ENCODE results near the gene EARS2.

The EARS2 gene

GRCh38 chr16:23538919-23539278 lies 18.3 kb downstream of the EARS2 start:
- Histone ChIP-seq H3K9ac (ENCODE audit: low read length) (no peak overlapping the region), H3K9me3 (ENCODE audit: insufficient read depth, low read length) (no peaks in the 10 kb centered on the region), H3K4me3 (ENCODE audit: insufficient read depth, low read length, poor library complexity, severe bottlenecking) (no peak overlapping the region), H3F3A (ENCODE audit: insufficient read depth) (no peaks in the 10 kb centered on the region), H3K9me2 (replicated peaks; ENCODE audit: insufficient read depth, low read length) (no peaks in the 10 kb centered on the region), H2AFZ (ENCODE audit: low read depth, low read length, severe bottlenecking) (no peak overlapping the region), H3K27me3 (ENCODE audit: low read length) (no peaks in the 10 kb centered on the region), H4K20me1 (ENCODE audit: low read depth, low read length) (no peaks in the 10 kb centered on the region), H3K36me3 (ENCODE audit: low read length) (peaks cover 5% of the 10 kb centered on the region; the same call in 1 of the 2 replicates), H3K79me2 (ENCODE audit: insufficient read depth, low read length) (no peaks in the 10 kb centered on the region), H3K27ac (ENCODE audit: low read depth, low read length) (no peak overlapping the region), H3K4me2 (ENCODE audit: low read depth, low read length, poor library complexity, severe bottlenecking) (no peak overlapping the region)
- TF ChIP-seq EZH2phosphoT487 (conservative IDR thresholded peaks at IDR 0.05; ENCODE audit: low read length) = no peak

- TF ChIP-seq EZH2phosphoT487 (conservative IDR thresholded peaks at IDR 0.05; ENCODE audit: low read length) (no peak), CTCF (IDR thresholded peaks at IDR 0.05; ENCODE audit: insufficient read depth, low read length, poor library complexity, severe bottlenecking) (no peak)
- Histone ChIP-seq H3K9me2 (replicated peaks; ENCODE audit: insufficient read depth, low read length) (no peaks in the 10 kb centered on the region), H3K9ac (ENCODE audit: low read length) (no peak overlapping the region), H3K27me3 (ENCODE audit: low read length) (no peaks in the 10 kb centered on the region), H3K27ac (ENCODE audit: low read depth, low read length) (no peak overlapping the region), H3K4me3 (ENCODE audit: insufficient read depth, low read length, poor library complexity, severe bottlenecking) (no peak overlapping the region), H3K4me2 (ENCODE audit: low read depth, low read length, poor library complexity, severe bottlenecking) (no peak overlapping the region), H3K79me2 (ENCODE audit: insufficient read depth, low read length) (no peaks in the 10 kb centered on the region), H2AFZ (ENCODE audit: low read depth, low read length, severe bottlenecking) (no peak overlapping the region), H3K9me3 (ENCODE audit: insufficient read depth, low read length) (no peaks in the 10 kb centered on the region), H4K20me1 (ENCODE audit: low read depth, low read length) (no peaks in the 10 kb centered on the region), H3F3A (ENCODE audit: insufficient read depth) (no peaks in the 10 kb centered on the region), H3K36me3 (ENCODE audit: low read length) (peaks cover 3% of the 10 kb centered on the region; the same call in 1 of the 2 replicates)
Observed at GRCh38 chr16:23537390-23537789, 19.8 kb downstream of the EARS2 start.

GRCh38 chr16:23535901-23536300 lies 21.2 kb downstream of the EARS2 start:
- Histone ChIP-seq H3K9ac (ENCODE audit: low read length) (no peak overlapping the region), H3K27me3 (ENCODE audit: low read length) (no peaks in the 10 kb centered on the region), H3K9me3 (ENCODE audit: insufficient read depth, low read length) (no peaks in the 10 kb centered on the region), H3F3A (ENCODE audit: insufficient read depth) (no peaks in the 10 kb centered on the region), H3K4me3 (ENCODE audit: insufficient read depth, low read length, poor library complexity, severe bottlenecking) (no peak overlapping the region), H3K4me2 (ENCODE audit: low read depth, low read length, poor library complexity, severe bottlenecking) (no peak overlapping the region), H3K79me2 (ENCODE audit: insufficient read depth, low read length) (no peaks in the 10 kb centered on the region), H3K27ac (ENCODE audit: low read depth, low read length) (no peak overlapping the region), H3K36me3 (ENCODE audit: low read length) (peaks cover 3% of the 10 kb centered on the region; the same call in 1 of the 2 replicates), H2AFZ (ENCODE audit: low read depth, low read length, severe bottlenecking) (no peak overlapping the region), H4K20me1 (ENCODE audit: low read depth, low read length) (no peaks in the 10 kb centered on the region), H3K9me2 (replicated peaks; ENCODE audit: insufficient read depth, low read length) (no peaks in the 10 kb centered on the region)
- TF ChIP-seq EZH2phosphoT487 (conservative IDR thresholded peaks at IDR 0.05; ENCODE audit: low read length) (no peak), CTCF (IDR thresholded peaks at IDR 0.05; ENCODE audit: insufficient read depth, low read length, poor library complexity, severe bottlenecking) (no peak)

GRCh38 chr16:23534868-23535860 lies 22.0 kb downstream of the EARS2 start:
- no peak overlapping the region for H2AFZ ChIP-seq (ENCODE audit: low read depth, low read length, severe bottlenecking)
- no peaks in the 10 kb centered on the region for H4K20me1 ChIP-seq (ENCODE audit: low read depth, low read length)
- TF ChIP-seq EZH2phosphoT487 (conservative IDR thresholded peaks at IDR 0.05; ENCODE audit: low read length) (no peak), CTCF (IDR thresholded peaks at IDR 0.05; ENCODE audit: insufficient read depth, low read length, poor library complexity, severe bottlenecking) (no peak)
- H3K4me3 ChIP-seq (ENCODE audit: insufficient read depth, low read length, poor library complexity, severe bottlenecking) = no peak overlapping the region
- H3K9me2 ChIP-seq (replicated peaks; ENCODE audit: insufficient read depth, low read length) = no peaks in the 10 kb centered on the region
- H3K36me3 ChIP-seq (ENCODE audit: low read length) = peaks cover 3% of the 10 kb centered on the region; the same call in 1 of the 2 replicates
- no peaks in the 10 kb centered on the region for H3K79me2 ChIP-seq (ENCODE audit: insufficient read depth, low read length)
- H3K9me3 ChIP-seq (ENCODE audit: insufficient read depth, low read length) = no peaks in the 10 kb centered on the region
- no peaks in the 10 kb centered on the region for H3F3A ChIP-seq (ENCODE audit: insufficient read depth)
- H3K9ac ChIP-seq (ENCODE audit: low read length) = no peak overlapping the region
- H3K27ac ChIP-seq (ENCODE audit: low read depth, low read length) = no peak overlapping the region
- H3K27me3 ChIP-seq (ENCODE audit: low read length) = no peaks in the 10 kb centered on the region
- H3K4me2 ChIP-seq (ENCODE audit: low read depth, low read length, poor library complexity, severe bottlenecking) = no peak overlapping the region
